Neural progenitor cell (in vitro differentiated cells): ENCODE results near the gene PCSK5.

Experiments used
- EZH2 ChIP-seq: fragments of 200-600 bp; sonication (generic); IDR thresholded peaks from 2 replicates; pipeline ENCODE4 v1.6.1; 2017; ENCODE audit warnings: antibody characterized with exemption, mild to moderate bottlenecking, moderate library complexity
- EZH2phosphoT487 ChIP-seq: fragments of 200-600 bp; sonication (generic); IDR thresholded peaks from 2 replicates; pipeline ENCODE4 v1.6.1; 2017; ENCODE audit warnings: antibody characterized with exemption
- TF ChIP-seq, protein P1 (sequence below): fragments of 200-600 bp; sonication (generic); IDR thresholded peaks from 2 replicates; pipeline ENCODE4 v1.5.1; 2017; ENCODE audit warnings: antibody characterized with exemption, mild to moderate bottlenecking

DNA sequence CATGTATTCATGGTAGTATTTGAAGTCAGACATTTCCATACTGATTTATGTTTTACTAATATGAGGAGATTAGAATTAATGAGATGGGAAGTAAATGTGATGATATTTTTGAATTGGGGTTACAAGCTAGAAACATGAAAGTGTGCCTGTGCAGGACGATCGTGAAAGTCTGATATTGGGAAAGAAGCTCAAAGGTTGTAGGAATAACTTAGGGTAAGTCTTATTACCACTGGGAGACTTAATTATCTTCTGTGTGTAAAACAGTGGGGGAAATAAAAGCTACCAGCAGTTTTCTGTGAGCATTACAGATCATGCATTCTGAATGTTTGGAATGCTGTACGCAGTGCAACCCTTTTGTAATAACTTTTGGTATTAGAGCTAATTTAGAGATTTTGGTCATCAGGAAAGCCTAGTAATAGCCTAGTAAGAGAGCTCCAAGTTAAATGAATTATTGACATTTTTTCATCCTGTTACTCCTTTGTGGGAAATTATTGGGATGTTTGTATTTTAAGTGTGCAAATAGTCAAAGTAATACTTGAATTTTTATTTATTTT lies 153.9 kb downstream of the PCSK5 start:
- TF ChIP-seq EZH2phosphoT487 = no peak
- TF ChIP-seq, protein P1, sequence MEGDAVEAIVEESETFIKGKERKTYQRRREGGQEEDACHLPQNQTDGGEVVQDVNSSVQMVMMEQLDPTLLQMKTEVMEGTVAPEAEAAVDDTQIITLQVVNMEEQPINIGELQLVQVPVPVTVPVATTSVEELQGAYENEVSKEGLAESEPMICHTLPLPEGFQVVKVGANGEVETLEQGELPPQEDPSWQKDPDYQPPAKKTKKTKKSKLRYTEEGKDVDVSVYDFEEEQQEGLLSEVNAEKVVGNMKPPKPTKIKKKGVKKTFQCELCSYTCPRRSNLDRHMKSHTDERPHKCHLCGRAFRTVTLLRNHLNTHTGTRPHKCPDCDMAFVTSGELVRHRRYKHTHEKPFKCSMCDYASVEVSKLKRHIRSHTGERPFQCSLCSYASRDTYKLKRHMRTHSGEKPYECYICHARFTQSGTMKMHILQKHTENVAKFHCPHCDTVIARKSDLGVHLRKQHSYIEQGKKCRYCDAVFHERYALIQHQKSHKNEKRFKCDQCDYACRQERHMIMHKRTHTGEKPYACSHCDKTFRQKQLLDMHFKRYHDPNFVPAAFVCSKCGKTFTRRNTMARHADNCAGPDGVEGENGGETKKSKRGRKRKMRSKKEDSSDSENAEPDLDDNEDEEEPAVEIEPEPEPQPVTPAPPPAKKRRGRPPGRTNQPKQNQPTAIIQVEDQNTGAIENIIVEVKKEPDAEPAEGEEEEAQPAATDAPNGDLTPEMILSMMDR = no peak
- TF ChIP-seq EZH2 = no peak
